NCI-H2227 (cell line): ENCODE results near the gene RHOBTB1.
"Not testable (repeated sequence)": the region's sequence is repeated elsewhere in the genome, so short reads cannot be mapped to it uniquely, and the experiment has no call there.

Experiments
- DNase-seq: peaks from one replicate; lab custom pipeline; 2025; ENCODE audit not compliant: unreplicated experiment; lab: John Stamatoyannopoulos, UW

The RHOBTB1 gene, protein sequence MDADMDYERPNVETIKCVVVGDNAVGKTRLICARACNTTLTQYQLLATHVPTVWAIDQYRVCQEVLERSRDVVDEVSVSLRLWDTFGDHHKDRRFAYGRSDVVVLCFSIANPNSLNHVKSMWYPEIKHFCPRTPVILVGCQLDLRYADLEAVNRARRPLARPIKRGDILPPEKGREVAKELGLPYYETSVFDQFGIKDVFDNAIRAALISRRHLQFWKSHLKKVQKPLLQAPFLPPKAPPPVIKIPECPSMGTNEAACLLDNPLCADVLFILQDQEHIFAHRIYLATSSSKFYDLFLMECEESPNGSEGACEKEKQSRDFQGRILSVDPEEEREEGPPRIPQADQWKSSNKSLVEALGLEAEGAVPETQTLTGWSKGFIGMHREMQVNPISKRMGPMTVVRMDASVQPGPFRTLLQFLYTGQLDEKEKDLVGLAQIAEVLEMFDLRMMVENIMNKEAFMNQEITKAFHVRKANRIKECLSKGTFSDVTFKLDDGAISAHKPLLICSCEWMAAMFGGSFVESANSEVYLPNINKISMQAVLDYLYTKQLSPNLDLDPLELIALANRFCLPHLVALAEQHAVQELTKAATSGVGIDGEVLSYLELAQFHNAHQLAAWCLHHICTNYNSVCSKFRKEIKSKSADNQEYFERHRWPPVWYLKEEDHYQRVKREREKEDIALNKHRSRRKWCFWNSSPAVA

DNA sequence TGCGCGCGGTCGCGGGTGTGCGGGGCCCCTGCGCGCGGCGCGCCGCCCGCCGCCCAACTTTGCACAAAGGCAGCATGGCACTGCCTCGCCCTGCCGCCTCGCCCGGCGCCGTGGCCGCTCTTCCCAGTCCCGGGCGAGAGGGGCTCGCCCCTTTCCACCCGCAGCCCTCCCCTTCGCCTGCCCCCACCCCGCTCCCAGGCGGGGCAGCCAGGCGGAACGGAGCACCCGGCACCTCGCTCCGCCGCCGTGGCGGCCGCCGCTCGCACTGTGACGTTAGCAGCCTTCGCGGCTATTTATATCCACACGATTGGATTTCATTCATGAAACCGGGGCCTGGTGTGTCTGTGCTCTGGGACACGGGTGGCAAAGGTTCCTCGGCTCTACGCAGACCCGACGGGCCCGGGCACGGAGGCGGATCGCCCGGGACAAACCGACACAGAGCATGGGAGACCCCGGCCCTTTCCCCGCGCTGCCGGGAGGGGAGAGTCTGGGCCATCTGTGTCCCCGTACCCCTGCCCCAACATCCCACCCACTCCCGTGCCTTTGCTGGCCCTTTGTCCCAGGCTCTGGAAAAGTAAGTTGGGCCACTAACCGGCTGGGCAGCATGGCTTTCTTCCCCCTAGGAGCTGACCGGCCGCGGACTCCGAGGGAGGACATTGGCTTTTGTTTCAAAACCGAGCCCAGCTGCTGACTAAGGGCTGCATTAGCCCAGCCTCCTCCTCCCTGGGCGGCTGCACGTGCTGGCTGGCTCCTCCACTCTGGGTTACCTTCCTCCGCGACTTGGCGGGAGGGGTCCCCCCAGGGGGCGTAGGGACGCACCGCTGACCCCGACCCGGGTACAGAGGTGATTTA lies at the start of gene RHOBTB1:
RHOBTB1 (minus strand) TSS at position 128 of the 852 bp plus-strand sequence. CDS start 32,643 bp downstream, outside the sequence.
- DNase-seq, result peak; percentile 82

DNA sequence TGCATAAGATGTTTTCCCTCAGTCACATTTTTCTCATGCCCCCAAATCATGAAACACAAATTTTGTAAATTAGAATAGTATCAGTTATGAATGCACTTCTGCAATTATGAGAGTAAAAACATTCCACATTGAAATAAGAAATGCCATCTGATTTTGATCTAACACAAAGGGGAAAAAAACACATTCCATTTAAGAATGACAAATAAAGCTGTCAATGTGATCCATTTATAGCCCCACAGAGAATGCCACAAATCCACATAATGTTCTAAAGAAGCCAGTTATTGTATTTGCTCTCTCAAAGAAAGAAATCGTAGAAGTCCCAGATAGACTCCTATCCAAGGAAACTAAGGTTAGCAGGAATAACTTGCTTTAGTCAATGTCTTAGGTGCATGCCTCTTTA lies 48.7 kb upstream of the RHOBTB1 start:
- no peak for DNase-seq

DNA sequence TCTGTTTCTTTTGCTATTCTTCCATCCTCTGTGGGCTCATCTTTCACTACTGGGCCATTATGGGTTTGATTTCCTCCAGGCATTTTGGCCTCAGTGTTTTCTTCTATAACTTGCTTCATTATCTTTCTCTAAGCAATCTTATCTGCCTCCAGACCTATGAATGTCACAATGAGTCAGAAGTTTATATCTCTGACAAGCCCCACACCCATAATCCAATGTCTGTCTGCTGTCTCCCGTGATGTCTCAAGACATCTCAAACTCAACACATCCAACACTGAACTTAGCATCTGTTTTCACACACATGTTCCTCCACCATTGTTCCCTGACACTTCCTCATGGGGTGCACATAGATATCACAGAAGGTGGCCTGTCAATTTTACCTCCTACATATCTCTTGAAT lies 46.7 kb upstream of the RHOBTB1 start:
- DNase-seq, result no peak

DNA sequence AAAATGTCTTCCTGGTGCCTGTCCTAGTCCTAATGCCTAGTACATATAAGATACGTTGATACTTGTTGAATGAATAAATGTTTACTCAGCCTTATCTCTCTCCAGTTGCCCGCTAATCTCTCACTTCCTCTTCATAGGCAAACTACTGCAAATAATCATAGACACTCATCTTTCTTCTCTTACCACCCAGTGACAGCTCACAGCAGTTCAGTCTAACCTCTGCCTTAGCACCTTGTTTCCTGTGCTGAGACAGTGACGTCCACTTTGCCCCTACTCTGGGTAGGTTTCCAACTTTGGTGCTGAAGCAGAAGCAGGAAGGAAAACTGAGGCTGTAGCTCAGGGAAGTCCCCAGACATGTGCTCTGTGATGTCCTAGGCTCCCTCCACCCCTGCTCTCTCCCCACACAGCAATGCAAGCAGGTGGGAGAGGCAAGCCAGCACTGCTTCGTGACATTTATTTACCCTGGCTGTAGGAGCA lies 45.5 kb upstream of the RHOBTB1 start:
- no peak for DNase-seq

DNA sequence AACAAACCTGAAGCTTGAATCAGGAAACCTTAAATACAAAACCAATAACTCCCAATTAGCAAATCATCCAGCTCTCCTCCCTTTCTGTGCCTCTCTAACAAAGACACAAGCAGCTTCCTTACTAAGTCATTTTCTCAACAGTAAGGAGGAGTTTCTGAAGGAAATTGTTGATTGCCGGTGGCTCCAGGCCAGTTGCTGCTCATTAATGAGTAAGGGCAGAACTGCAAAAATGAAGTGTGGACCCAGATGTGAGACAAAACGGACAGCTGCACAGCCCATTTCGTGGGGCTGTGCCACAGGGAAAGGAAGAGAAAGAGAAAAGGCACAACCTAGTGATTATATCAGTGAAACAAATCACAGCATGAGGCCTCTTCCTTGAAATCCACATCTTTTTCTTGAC lies 42.8 kb upstream of the RHOBTB1 start:
- DNase-seq, result peak; percentile 35

DNA sequence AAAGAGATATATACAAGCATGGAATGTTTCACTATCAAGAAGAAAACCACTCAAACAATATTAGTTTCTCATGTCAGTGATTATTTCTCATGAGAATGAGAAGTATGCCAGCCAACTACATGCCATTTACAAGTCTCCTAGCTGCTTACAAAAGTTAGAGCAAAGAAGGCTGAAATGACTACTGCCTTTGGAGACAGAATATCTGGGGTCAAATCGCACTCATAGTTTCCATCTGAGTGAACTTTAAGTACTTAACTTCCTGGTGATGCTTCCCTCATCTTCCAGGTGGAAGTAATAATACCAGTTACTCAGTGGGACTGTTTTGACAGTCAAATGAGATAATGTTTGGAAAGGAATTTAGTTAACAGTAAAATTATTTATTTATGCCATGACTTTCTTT lies 42.0 kb upstream of the RHOBTB1 start:
- no peak for DNase-seq

DNA sequence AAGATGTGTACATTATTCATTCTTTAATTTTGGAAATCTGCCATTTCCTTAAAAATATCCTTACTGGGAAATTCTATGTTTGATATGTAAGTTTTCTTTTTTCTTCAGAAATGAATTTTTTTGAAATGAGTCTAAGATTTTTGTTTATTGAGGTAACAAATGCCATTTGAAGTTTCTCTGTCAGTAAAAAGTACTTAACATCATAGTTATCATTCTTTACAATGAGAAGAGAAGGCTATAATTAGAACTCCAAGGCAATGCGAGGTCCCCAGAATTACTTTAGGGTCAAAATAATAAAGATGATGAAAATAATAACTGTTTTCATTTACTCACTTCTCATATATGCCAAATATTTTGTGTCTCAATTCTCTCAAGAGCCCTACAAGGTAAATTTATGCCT lies 37.0 kb upstream of the RHOBTB1 start:
- DNase-seq, result no peak

DNA sequence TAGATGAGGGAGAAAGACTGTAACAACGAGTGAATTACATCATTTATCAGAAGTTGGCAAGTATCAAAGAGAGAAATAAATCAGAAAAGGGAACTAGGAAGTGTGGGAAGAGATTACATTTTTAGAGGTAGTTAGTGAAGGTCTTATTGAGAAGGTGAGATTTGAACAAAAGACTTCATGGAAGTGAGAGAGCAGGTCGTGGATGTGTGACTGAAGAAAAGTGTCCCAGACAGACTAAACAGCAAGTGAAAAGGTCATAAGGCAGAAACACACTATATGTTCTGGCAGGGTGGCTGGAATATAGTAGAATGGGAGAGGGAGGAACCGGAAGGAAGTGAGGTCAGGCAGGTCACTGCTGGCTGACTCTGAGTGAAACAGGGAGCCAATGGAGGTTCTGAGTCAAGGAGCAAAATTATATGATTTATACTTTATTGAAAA lies 35.7 kb upstream of the RHOBTB1 start:
- no peak for DNase-seq

DNA sequence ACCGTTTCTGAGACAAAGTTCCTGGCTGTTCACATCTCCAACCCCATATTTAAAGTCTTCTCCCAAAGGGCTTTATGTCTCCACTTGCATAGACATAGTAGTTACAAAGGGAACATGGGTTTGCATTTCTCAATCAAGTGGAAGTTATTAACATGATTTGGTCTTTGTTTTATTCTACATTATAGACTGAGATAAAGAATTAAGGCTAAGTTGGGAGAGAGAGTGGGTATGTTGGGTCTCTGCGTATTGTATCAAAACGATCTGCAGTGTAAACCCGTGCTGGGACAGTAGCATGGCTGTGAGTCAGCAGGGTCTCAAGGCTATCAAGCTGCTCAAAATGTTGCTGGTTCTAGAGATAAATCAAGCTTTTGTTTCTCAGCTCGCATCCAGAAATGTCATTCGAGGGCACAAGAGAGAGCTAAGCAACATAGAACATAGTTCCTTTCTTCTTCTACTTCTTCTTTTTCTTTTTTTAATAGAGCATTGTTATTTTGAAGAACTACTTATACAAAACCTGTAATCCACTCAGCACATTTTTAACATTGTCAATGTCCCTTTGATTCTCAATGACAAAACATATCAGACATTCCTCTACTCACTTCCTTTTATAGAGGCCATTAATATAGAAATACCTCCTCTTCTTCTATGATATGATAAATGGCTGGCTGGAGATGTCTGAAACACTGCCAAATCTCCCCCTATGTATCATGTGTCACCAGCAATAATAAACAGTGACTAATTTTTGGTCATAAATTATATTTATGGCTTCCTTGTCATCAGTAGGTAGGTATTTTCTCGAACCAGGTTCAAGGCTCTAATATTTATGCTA lies 34.5 kb upstream of the RHOBTB1 start:
- DNase-seq, result no peak

DNA sequence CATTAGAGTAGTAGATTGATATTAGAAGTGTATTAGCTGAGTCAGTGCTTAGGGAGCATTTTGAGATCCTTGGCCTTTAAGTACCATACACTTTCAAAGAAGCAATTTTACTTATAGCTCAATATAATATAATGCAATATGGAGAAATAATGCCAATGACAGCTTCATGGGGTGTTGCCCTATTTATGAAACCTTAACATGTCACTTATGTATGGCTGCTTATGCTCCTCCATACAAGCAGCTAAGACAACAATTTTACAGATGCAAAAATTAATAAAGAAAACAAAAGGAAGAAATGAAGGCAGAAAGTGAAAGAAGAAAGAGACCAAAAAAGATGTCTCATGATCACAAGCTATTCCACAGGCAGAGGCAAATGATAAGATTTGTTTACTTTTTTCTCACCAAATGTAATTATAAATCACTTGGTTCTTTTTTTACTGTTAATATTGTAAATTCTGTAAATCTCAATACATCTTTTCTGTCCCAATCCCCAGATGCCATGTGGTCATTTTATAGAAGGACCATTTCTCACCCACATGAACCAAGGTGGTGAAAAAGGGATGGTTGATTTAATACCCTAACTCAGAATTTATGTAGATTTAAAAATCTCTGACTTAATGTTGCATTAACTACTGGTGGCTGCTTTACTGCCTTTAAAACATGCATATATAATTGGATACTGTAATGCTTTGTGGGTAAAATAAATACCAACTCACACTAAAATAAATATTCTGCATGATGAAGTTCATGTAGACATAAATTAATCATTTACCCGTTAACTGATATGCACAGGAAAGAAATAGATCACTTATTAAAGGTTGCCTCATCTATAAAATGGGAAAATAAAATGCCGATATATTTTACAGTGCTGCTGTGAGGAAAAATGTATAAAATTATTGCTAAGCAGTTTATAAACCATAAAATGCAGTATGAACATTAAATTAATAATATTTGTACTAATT lies 33.5 kb upstream of the RHOBTB1 start:
- no peak for DNase-seq

DNA sequence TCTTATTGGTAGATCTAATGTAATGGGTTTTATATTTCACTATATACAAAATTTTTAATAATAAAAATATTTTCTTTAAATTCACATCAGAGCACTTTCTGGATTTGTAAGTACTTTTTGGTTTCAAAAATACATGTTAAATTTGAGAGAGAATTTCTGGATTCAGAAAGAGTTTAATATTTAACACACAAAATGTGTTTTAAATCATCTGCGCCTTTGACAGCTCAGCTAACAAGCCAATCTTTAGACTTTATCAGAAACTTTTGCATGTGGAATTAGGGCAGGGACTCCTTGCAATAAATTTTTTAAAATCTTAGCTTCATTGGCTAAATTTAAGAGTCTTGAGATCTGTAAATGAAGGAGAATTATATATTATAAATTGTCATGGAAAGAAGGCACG lies 32.7 kb upstream of the RHOBTB1 start:
- no peak for DNase-seq

DNA sequence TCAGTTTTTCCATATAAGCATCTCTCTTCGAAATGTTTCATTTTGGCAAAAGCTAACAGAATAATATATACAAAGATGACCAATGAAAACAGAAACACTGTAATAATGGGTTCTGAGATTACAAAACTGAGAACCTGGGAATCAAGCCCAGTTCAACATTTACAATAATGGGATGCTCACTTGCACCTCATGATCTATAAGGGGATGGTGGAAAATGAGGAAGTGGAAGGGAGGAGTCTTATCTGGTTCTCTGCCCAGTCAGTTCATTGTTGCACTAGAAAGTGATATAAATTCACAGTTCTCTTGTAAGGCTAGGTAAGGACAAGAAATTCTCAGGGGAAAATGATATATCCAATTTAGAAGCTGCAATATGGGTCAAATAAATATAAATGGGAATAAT lies 31.7 kb upstream of the RHOBTB1 start:
- no peak for DNase-seq

DNA sequence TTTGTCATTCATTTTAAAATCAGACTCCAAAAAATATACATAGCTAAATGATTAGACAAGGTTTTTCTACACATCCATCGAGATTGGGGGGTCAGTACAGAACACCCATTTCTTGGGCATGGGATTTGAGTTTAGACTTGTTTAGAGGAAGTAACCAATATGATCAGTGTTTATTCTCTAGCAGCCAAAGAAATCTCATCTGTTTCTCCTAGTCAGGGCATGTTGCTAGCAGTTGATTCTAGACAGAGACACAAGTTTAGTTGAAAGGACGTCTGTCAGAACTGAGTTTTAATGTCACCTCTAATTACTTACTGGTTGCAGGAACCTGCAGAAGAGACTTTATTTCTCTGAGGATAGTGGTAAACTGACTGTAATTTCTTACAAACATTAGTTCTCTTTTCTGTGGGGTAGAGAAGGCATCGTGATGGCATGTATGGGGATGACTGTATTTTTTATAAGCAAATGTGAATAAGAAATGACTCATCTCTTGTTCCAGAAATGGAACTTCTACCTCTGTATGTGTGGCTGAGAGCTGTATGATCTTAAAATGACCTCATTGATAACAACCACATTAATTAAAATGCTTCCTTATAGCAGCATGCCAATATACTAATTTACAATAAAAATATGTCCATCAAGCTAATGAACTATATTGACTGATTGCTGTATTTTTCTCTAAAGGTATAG lies 30.6 kb upstream of the RHOBTB1 start:
- DNase-seq, result no peak

DNA sequence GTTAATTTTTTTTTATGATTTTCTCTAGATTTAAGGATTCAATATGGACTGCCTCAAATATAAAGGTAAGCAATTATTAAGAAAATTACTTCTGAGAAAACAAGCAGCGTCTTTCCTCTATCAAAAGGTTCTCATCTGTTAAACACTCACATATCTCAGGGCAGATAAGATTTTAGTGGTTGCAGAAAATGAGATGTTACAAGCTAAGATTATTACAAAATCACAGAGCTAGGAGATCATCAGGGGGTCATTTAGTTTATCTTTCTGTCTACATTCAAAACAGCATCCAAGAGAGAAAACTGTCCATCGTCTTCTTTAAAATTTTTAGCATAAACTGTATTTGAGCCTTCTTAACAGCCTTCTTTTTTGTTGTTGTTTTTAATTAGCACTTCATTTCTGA lies 29.1 kb upstream of the RHOBTB1 start:
- no peak for DNase-seq

DNA sequence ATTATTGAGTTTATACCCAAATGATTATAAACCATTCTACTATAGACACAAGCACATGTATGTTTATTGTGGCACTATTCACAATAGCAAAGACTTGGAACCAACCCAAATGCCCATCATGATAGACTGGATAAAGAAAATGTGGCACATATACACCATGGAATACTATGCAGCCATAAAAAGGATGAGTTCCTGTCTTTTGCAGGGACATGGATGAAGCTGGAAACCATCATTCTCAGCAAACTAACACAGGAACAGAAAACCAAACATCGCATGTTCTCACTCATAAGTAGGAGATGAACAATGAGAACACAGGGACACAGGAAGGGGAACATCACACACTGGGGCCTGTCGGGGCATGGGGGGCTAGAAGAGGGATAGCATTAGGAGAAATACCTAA lies 28.2 kb upstream of the RHOBTB1 start:
- DNase-seq, result not testable (repeated sequence)

DNA sequence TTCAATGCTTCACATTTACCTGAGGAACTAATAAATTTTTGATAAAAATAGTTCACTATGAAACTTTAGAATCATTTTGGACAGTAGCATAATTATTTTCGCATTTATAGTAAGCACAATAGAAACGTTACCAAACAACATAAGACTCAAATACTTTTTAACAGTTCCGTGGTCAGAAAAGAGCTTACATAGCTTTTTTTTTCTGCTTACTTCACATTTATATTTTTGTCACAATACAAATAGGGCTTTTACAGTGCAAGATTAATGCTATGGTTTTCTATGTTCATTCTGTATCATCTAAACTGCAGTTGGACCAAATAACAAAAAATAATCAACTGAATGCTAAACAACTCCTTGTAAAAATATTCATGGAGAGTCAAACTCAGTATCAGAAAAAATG lies 26.5 kb upstream of the RHOBTB1 start:
- no peak for DNase-seq

DNA sequence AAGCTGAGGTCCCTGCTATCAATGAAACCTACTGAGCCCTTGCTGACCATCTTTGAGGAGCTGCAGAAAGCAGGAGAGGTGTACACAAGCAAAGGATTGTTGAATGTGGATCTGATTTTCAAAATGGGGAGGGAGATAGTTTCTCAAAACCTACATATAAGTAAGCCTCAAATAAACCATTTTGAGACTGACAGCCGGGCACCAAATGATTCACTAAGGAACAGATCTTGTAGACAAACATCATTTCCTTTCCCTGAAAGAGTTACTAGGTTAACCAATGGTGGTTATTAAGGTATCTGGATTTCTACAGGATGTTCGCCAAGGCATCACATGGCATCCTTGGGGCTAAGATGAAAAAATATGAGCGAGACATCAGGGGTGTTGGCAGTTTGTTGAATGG lies 24.5 kb upstream of the RHOBTB1 start:
- DNase-seq, result no peak

DNA sequence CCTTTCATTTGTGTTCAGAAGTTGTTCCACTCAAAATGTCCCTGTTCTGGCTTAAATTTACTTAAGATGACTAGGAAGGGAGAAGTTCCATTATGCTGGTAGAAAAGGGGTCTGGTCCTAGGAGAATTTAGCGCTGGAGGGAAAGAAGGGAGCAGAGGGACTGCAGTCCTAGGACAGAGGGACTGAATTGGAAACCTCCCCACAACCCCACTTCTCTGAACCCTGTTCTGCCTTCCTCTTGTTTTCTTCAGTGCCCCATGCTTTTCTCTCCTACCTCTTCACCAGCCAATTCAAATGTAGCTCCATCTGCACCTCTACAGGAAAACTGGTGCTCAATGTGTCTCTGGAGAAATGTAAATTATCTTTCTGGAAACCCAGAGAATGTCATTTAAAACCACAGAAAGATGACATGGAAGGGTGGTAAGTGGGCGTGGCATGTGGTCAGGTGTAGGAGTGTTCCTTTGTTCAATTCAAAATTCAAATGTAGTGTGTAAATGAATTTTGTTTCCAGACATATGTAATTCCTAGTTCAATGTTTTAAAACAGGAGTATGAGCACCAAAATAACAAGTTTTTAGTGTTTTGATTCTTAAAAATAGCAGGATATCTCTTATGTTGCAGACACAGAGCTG lies 24.0 kb upstream of the RHOBTB1 start:
- no peak for DNase-seq
